AG04450 (cell line): Measurements from ENCODE around the gene SH2D7. TPM values are rescaled to one million over a fixed set of nuclear protein-coding genes. Genes with fewer than 3 reads are reported as not detected.
A peak's percentile ranks its signal among the peaks of the same experiment; 100 is the strongest.

Source experiments
- CTCF ChIA-PET: fragments of 300-600, 350-600 bp; formaldehyde crosslinking; extraction: SDS; loops from one replicate; lab custom pipeline; 2022; ENCODE audit warnings: antibody characterized with exemption, inconsistent platforms; lab: Charles Lee
- POLR2A ChIA-PET: fragments of 350-600 bp; formaldehyde crosslinking; extraction: SDS; loops from one replicate; lab custom pipeline; 2021; ENCODE audit warnings: antibody characterized with exemption, inconsistent platforms; lab: Yijun Ruan, JAX
- DNase-seq: peaks from one replicate; pipeline ENCODE4 v3.0.0-alpha.2; 2011; ENCODE audit warnings: low read depth, low spot score
- H3K27ac ChIP-seq: one replicate; pipeline ENCODE4 v1.5.1; 2012; ENCODE audit warnings: low read depth, low read length, control low read depth
- H3K27me3 ChIP-seq: one replicate; pipeline ENCODE4 v1.6.0; 2012; ENCODE audit warnings: low read length; ENCODE audit not compliant: control insufficient read depth, insufficient read depth
- H3K4me3 ChIP-seq: 2 replicates; pipeline ENCODE4 v1.5.1; 2011; ENCODE audit warnings: mild to moderate bottlenecking, low read depth, low read length, control low read depth
- H3K9me3 ChIP-seq: 2 replicates; pipeline ENCODE4 v1.5.1; 2012; ENCODE audit warnings: low read length; ENCODE audit not compliant: control insufficient read depth, insufficient read depth
- polyA minus RNA-seq: library from RNA; depleted of rRNA, polyadenylated mRNA; stranded (reverse); fragments of >200 nt; gene quantifications from 2 replicates; pipeline ENCODE4 v1.2.3, GENCODE V29; 2011; rRNA and poly(A)+ RNA removed
- polyA plus RNA-seq: library from polyadenylated mRNA; depleted of rRNA; stranded (reverse); fragments of >200 nt; gene quantifications from 2 replicates; pipeline ENCODE4 v1.2.3, GENCODE V29; 2011; rRNA removed
- TF ChIP-seq, protein P1 (sequence below): IDR thresholded peaks from 2 replicates; pipeline ENCODE4 v1.5.1; 2011; ENCODE audit warnings: low read depth, low read length, control low read depth, inconsistent platforms

SH2D7 gene
- polyA plus RNA-seq (0.04 TPM in 1 of 2 replicates, not detected in the other), polyA minus RNA-seq (0.14 TPM in 1 of 2 replicates, not detected in the other)

GRCh38 chr15:78092261-78093041 lies at the start of gene SH2D7:
SH2D7 (plus strand) TSS chr15:78092561; CDS start chr15:78092585, 24 bp downstream.
- no peaks in the 10 kb centered on the region for H3K9me3 ChIP-seq
- no peak for DNase-seq
- POLR2A ChIA-PET, result interaction anchor here (0.7 to 2.4 kb wide), 13 partner anchors 8 to 88 kb away, joined by 3 to 17 read pairs (median 6); partner anchors contain the start of gene TBC1D2B
- peak within 1 kb of the TSS; percentile 40 for H3K27ac ChIP-seq
- peaks cover 10% of the 10 kb centered on the region for H3K27me3 ChIP-seq
- TF ChIP-seq, protein P1, sequence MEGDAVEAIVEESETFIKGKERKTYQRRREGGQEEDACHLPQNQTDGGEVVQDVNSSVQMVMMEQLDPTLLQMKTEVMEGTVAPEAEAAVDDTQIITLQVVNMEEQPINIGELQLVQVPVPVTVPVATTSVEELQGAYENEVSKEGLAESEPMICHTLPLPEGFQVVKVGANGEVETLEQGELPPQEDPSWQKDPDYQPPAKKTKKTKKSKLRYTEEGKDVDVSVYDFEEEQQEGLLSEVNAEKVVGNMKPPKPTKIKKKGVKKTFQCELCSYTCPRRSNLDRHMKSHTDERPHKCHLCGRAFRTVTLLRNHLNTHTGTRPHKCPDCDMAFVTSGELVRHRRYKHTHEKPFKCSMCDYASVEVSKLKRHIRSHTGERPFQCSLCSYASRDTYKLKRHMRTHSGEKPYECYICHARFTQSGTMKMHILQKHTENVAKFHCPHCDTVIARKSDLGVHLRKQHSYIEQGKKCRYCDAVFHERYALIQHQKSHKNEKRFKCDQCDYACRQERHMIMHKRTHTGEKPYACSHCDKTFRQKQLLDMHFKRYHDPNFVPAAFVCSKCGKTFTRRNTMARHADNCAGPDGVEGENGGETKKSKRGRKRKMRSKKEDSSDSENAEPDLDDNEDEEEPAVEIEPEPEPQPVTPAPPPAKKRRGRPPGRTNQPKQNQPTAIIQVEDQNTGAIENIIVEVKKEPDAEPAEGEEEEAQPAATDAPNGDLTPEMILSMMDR, result no peak
- CTCF ChIA-PET, result interaction anchor here (2.0 to 2.8 kb wide), 3 partner anchors 15 to 125 kb away, joined by 5 to 21 read pairs (median 15); no protein-coding TSS in a partner anchor
- H3K4me3 ChIP-seq, result no peak within 1 kb of the TSS

- ChIA-PET CTCF (interaction anchor here (1.0 kb wide), 1 partner anchor 63 kb away, joined by 3 read pairs; no protein-coding TSS in a partner anchor), POLR2A (interaction anchor here (0.7 to 1.3 kb wide), 4 partner anchors 31 to 49 kb away, joined by 3 to 5 read pairs (median 3); partner anchors contain the start of gene TBC1D2B)
- DNase-seq, result no peak
- TF ChIP-seq, protein P1, result no peak
- Histone ChIP-seq H3K9me3 (no peaks in the 10 kb centered on the region), H3K27me3 (no peaks in the 10 kb centered on the region), H3K27ac (peak overlapping the region; percentile 41), H3K4me3 (no peak overlapping the region)
Observed at GRCh38 chr15:78044407-78045155, 47.8 kb upstream of the SH2D7 start.

GRCh38 chr15:78045189-78045588 lies 47.2 kb upstream of the SH2D7 start:
- ChIA-PET CTCF (interaction anchor here (1.0 kb wide), 1 partner anchor 63 kb away, joined by 3 read pairs; no protein-coding TSS in a partner anchor), POLR2A (interaction anchor here (1.0 to 1.3 kb wide), 3 partner anchors 30 to 49 kb away, joined by 3 to 5 read pairs (median 3); partner anchors contain the start of gene TBC1D2B)
- Histone ChIP-seq H3K4me3 (no peak overlapping the region), H3K27me3 (no peaks in the 10 kb centered on the region), H3K9me3 (no peaks in the 10 kb centered on the region), H3K27ac (no peak overlapping the region)
- TF ChIP-seq, protein P1, result no peak
- no peak for DNase-seq

DNA sequence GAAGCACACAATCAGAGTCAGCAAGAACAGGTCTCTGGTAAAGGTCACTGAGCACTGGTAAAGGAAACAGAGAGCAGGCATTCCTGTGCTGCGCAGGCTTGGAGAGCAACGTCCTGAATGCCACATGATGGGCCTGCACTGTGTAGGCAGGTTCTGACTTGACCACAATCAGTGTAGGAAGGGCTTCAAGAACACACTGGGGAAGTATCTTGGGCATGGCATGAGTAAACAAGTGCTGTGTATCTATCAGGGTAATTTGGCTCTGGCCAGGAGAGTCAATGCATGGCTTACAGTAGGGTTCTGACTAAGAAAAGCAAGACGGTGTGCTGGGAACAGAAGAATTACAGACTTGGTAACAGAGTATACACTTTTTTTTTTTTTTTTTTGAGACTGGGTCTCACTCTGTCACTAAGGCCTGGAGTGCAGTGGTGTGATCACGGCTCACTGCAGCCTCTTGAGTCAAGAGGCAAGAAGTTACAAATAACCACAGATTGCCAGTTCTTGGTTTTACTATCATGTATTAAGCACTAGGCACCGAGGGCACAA lies 45.5 kb upstream of the SH2D7 start:
- ChIA-PET CTCF (interaction anchor here (0.5 kb wide), 1 partner anchor 749 kb away, joined by 3 read pairs; no protein-coding TSS in a partner anchor), POLR2A (no interaction called here)
- H3K9me3 ChIP-seq, result no peaks in the 10 kb centered on the region
- H3K27me3 ChIP-seq, result no peaks in the 10 kb centered on the region
- no peak overlapping the region for H3K4me3 ChIP-seq
- no peak overlapping the region for H3K27ac ChIP-seq
- TF ChIP-seq, protein P1, result no peak
- no peak for DNase-seq
